Gastroesophageal sphincter (tissue), 3 donors: Measurements from ENCODE around the gene ANP32A.

Source experiments
- CTCF ChIP-seq, 4 experiments: fragments of 200-600 bp in 2 of 4; fragments of 450-650 bp in 2 of 4; sonication (generic) in 1 of 4; IDR thresholded peaks; one replicate each; pipeline ENCODE4 v1.5.1; 2017 to 2019; ENCODE audit warnings: antibody characterized with exemption in 4 of 4, mild to moderate bottlenecking in 2 of 4, moderate library complexity in 2 of 4
- POLR2A ChIP-seq, 2 donors: fragments of 450-650 bp; IDR thresholded peaks; one replicate each; pipeline ENCODE4 v1.6.1; 2017; ENCODE audit warnings: antibody characterized with exemption in 2 of 2, mild to moderate bottlenecking in 2 of 2, moderate library complexity in 1 of 2
- POLR2AphosphoS5 ChIP-seq: sonication (generic); formaldehyde crosslinking; IDR thresholded peaks from one replicate; pipeline ENCODE4 v1.6.1; 2017; ENCODE audit warnings: antibody characterized with exemption

DNA sequence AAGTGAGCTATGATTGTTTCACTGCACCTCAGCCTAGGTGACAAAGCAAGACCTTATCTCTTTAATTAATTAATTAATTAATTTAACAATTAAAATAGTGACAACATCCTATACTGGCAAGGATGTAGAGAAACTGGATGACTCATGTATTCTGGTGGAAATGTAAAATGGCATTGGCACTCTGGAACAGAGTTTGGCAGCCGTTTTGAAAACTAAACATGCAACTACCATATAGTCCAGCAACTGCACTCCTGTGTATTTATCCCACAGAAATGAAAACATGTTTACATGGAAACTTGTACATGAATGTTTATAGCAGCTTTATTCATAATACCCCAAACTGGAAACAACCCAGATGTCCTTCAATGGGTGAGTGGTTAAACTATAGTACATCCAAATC is 56.6 kb downstream of the ANP32A start:
- no peak for TF ChIP-seq POLR2A (IDR thresholded peaks at IDR 0.05)
- TF ChIP-seq CTCF (IDR thresholded peaks at IDR 0.05): no peak
- TF ChIP-seq POLR2AphosphoS5: no peak
